Stimulated activated CD4-positive, alpha-beta T cell treated with anti-CD3 and anti-CD28 coated beads, TNF-alpha, amount 100 ng/mL, for 48 hours (primary cell): ENCODE data around the gene LGALS13.

ENCODE experiments used
- DNase-seq, 3 donors: peaks; one replicate each; pipeline ENCODE4 v3.0.0-alpha.2; 2020; ENCODE audit warnings: low read depth in 3 of 3

LGALS13 gene

GRCh38 chr19:39602224-39602623 is at the start of gene LGALS13:
Gene LGALS13, plus strand, starts transcription at chr19:39602524. Its CDS starts 45 bp downstream, at chr19:39602569.
- no peak for DNase-seq

GRCh38 chr19:39553082-39553652 is 49.2 kb upstream of the LGALS13 start:
- no peak for DNase-seq

- DNase-seq, result no peak
These were observed 47.5 kb upstream of the LGALS13 start for GRCh38 chr19:39554701-39555311.

GRCh38 chr19:39555883-39556282 is 46.4 kb upstream of the LGALS13 start:
- DNase-seq, result no peak

GRCh38 chr19:39557811-39558623 is 44.3 kb upstream of the LGALS13 start:
- no peak for DNase-seq

- no peak for DNase-seq
These were observed 43.7 kb upstream of the LGALS13 start for GRCh38 chr19:39558624-39559117.

- DNase-seq, result no peak
These were observed 38.9 kb upstream of the LGALS13 start for GRCh38 chr19:39563408-39563807.

GRCh38 chr19:39566064-39566463 is 36.3 kb upstream of the LGALS13 start:
- no peak for DNase-seq

- DNase-seq, result no peak
These were observed 33.7 kb upstream of the LGALS13 start for GRCh38 chr19:39568604-39569003.

- peak in 2 of 3 donors; percentile 31 to 54 for DNase-seq
These were observed 19.9 kb upstream of the LGALS13 start for GRCh38 chr19:39582442-39582841.

GRCh38 chr19:39582891-39583625 is 19.3 kb upstream of the LGALS13 start:
- no peak for DNase-seq

GRCh38 chr19:39587496-39587895 is 14.8 kb upstream of the LGALS13 start:
- DNase-seq, result no peak

- DNase-seq, result no peak
These were observed 14.3 kb upstream of the LGALS13 start for GRCh38 chr19:39588066-39588465.

GRCh38 chr19:39590265-39590664 is 12.1 kb upstream of the LGALS13 start:
- no peak for DNase-seq

- DNase-seq, result no peak
These were observed 9.9 kb upstream of the LGALS13 start for GRCh38 chr19:39592381-39592780.

GRCh38 chr19:39595950-39596349 is 6.4 kb upstream of the LGALS13 start:
- no peak for DNase-seq

GRCh38 chr19:39596911-39597310 is 5.4 kb upstream of the LGALS13 start:
- DNase-seq, result no peak

- peak in 1 of 3 donors; percentile 13 for DNase-seq
These were observed 3.2 kb upstream of the LGALS13 start for GRCh38 chr19:39599116-39599515.

- DNase-seq, result no peak
These were observed 1.5 kb downstream of the LGALS13 start for GRCh38 chr19:39603825-39604224.

- DNase-seq, result no peak
These were observed 4.7 kb downstream of the LGALS13 start for GRCh38 chr19:39607021-39607420.

- no peak for DNase-seq
These were observed 5.2 kb downstream of the LGALS13 start for GRCh38 chr19:39607561-39607960.

GRCh38 chr19:39613597-39613996 is 11.3 kb downstream of the LGALS13 start:
- DNase-seq, result no peak
